Left ventricle myocardium inferior (tissue), 1 donor: Measurements from ENCODE around the gene NSG2. TPM values are rescaled to one million over a fixed set of nuclear protein-coding genes. Genes with fewer than 3 reads are reported as not detected.

ENCODE experiments used
- DNase-seq: peaks from one replicate; pipeline ENCODE4 v3.0.0-alpha.2; 2020
- H3K27ac ChIP-seq: fragments of 200-600 bp; replicated peaks from 2 replicates; pipeline ENCODE4 v1.8.0; 2021
- H3K27me3 ChIP-seq: fragments of 200-600 bp; 2 replicates; pipeline ENCODE4 v1.8.0; 2021; ENCODE audit warnings: low read depth
- H3K36me3 ChIP-seq: fragments of 200-600 bp; 2 replicates; pipeline ENCODE4 v1.8.0; 2021
- H3K4me1 ChIP-seq: fragments of 200-600 bp; 2 replicates; pipeline ENCODE4 v1.8.0; 2021
- H3K4me3 ChIP-seq: fragments of 200-600 bp; 2 replicates; pipeline ENCODE4 v1.8.0; 2021; ENCODE audit warnings: mild to moderate bottlenecking, moderate library complexity
- H3K9me3 ChIP-seq: fragments of 200-600 bp; replicated peaks from 2 replicates; pipeline ENCODE4 v1.8.0; 2021
- intact Hi-C: fragments of 100-400 bp; cut with micrococcal nuclease; formaldehyde crosslinking; loops from one replicate; pipeline ENCODE4 v1.11.0; 2022
- total RNA-seq: library from RNA; stranded (reverse); fragmentation: NEBNext Ultra II Directional; extraction: Animal tissue kit (Norgen Biotek cat#: 25700); gene quantifications from one replicate; pipeline ENCODE4 v1.2.1, GENCODE V29; 2021
- TF ChIP-seq, protein P1 (sequence below): fragments of 200-600 bp; IDR thresholded peaks from 2 replicates; pipeline ENCODE4 v1.8.0; 2021; ENCODE audit warnings: antibody characterized with exemption, mild to moderate bottlenecking, borderline replicate concordance
- donor health status: DM: no; HTN: yes; CAD: no; lungs with severe emphysema.

Gene NSG2
- total RNA-seq, 1 donor from 2014 or later = 0.08 TPM

GRCh38 chr5:174149989-174150388, 104.5 kb downstream of the NSG2 start:
- TF ChIP-seq, protein P1, sequence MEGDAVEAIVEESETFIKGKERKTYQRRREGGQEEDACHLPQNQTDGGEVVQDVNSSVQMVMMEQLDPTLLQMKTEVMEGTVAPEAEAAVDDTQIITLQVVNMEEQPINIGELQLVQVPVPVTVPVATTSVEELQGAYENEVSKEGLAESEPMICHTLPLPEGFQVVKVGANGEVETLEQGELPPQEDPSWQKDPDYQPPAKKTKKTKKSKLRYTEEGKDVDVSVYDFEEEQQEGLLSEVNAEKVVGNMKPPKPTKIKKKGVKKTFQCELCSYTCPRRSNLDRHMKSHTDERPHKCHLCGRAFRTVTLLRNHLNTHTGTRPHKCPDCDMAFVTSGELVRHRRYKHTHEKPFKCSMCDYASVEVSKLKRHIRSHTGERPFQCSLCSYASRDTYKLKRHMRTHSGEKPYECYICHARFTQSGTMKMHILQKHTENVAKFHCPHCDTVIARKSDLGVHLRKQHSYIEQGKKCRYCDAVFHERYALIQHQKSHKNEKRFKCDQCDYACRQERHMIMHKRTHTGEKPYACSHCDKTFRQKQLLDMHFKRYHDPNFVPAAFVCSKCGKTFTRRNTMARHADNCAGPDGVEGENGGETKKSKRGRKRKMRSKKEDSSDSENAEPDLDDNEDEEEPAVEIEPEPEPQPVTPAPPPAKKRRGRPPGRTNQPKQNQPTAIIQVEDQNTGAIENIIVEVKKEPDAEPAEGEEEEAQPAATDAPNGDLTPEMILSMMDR = no peak
- Histone ChIP-seq H3K9me3 (peaks cover 17% of the 10 kb centered on the region), H3K27me3 (peaks cover 56% of the 10 kb centered on the region), H3K27ac (no peak overlapping the region), H3K4me3 (no peak overlapping the region), H3K36me3 (no peaks in the 10 kb centered on the region), H3K4me1 (no peaks in the 10 kb centered on the region)
- intact Hi-C loops = no loop called here
- DNase-seq = no peak

GRCh38 chr5:174151599-174152181, 106.2 kb downstream of the NSG2 start:
- H3K4me3 ChIP-seq = no peak overlapping the region
- no peak overlapping the region for H3K27ac ChIP-seq
- H3K4me1 ChIP-seq = no peaks in the 10 kb centered on the region
- TF ChIP-seq, protein P1 = no peak
- peaks cover 41% of the 10 kb centered on the region for H3K27me3 ChIP-seq
- peaks cover 28% of the 10 kb centered on the region for H3K9me3 ChIP-seq
- H3K36me3 ChIP-seq = no peaks in the 10 kb centered on the region
- no peak for DNase-seq
- intact Hi-C loops = no loop called here

DNA sequence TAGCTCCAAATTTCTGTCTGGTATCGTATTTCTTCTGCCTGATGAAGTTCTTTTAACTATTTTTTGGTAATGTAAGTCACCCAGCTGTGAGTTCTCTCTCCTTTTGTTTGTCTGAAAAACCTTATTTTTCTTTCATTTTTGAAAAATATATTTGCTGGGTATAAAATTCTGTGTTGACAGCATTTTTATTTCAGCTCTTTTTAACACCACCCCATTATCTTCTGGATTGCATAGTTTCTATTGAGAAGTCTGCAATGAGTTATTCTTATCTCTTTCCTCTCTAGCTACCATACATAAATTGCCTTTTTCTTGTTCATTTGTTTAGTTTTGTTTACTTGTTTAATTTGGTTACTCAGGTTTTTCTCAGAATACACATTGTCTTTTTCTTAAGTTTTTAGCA, 109.1 kb downstream of the NSG2 start:
- H3K9me3 ChIP-seq = peaks cover 28% of the 10 kb centered on the region
- DNase-seq = no peak
- H3K4me1 ChIP-seq = no peaks in the 10 kb centered on the region
- TF ChIP-seq, protein P1 = no peak
- no peak overlapping the region for H3K27ac ChIP-seq
- H3K27me3 ChIP-seq = peaks cover 36% of the 10 kb centered on the region
- no peaks in the 10 kb centered on the region for H3K36me3 ChIP-seq
- H3K4me3 ChIP-seq = no peak overlapping the region
- intact Hi-C loops = no loop called here

- TF ChIP-seq, protein P1 = no peak
Observed at GRCh38 chr5:174155281-174155680, 109.8 kb downstream of the NSG2 start.

DNA sequence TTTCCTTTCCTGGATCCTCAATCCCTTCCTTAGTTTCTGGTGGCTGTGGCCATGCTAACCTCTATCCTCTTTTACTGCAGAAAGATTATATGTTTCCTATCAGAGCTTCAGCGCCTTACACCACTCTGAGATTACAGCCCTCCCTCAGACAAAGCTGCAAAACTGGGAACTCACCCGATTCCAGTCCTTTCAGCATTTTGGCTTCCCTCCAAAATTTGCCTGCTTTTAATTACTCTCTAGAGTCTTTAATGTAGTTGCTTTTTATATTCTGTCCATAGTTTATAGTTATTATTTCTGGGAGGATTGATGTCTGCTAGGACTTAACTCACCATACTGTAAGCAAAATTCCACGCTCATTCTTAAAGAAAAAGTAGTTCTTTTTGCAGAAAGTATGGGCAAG, 110.2 kb downstream of the NSG2 start:
- Histone ChIP-seq H3K4me1 (no peaks in the 10 kb centered on the region), H3K27me3 (peaks cover 33% of the 10 kb centered on the region), H3K9me3 (peaks cover 28% of the 10 kb centered on the region), H3K27ac (no peak overlapping the region), H3K36me3 (no peaks in the 10 kb centered on the region), H3K4me3 (no peak overlapping the region)
- TF ChIP-seq, protein P1 = no peak
- DNase-seq = no peak
- intact Hi-C loops = no loop called here

More at GRCh38 chr5:174155281-174155680, 109.8 kb downstream of the NSG2 start:
- Histone ChIP-seq H3K9me3 (peaks cover 28% of the 10 kb centered on the region), H3K27ac (no peak overlapping the region), H3K27me3 (peaks cover 36% of the 10 kb centered on the region), H3K4me1 (no peaks in the 10 kb centered on the region), H3K36me3 (no peaks in the 10 kb centered on the region), H3K4me3 (no peak overlapping the region)
- no peak for DNase-seq
- intact Hi-C loops = no loop called here
